Left lung (tissue), 10 donors: ENCODE results near the gene C19orf85. TPM values are rescaled to one million over a fixed set of nuclear protein-coding genes. Genes with fewer than 3 reads are reported as not detected.

Source experiments
- ATAC-seq: fragments of 200-7000 bp; cut with Tn5 transposase; one replicate; pipeline ENCODE4 v1.9.1; 2020; ENCODE audit warnings: moderate library complexity
- DNase-seq, 4 donors: peaks; one replicate each; pipeline ENCODE4 v3.0.0-alpha.2; 2013 to 2020
- H3K27ac ChIP-seq, 2 donors: fragments of 200-600 bp; sonication (generic) in 1 of 2; one replicate each; pipeline versions ENCODE4 v1.5.0 to v1.8.0; 2020 to 2021
- H3K27me3 ChIP-seq, 2 donors: fragments of 200-600 bp; sonication (generic) in 1 of 2; one replicate each; pipeline versions ENCODE4 v1.5.0 to v1.8.0; 2020 to 2021
- H3K36me3 ChIP-seq, 2 donors: fragments of 200-600 bp; sonication (generic) in 1 of 2; one replicate each; pipeline versions ENCODE4 v1.5.0 to v1.8.0; 2020 to 2021
- H3K4me1 ChIP-seq, 2 donors: fragments of 200-600 bp; one replicate each; pipeline ENCODE4 v1.8.0; 2021
- H3K4me3 ChIP-seq, 2 donors: fragments of 200-600 bp; sonication (generic) in 1 of 2; one replicate each; pipeline versions ENCODE4 v1.5.0 to v1.8.0; 2020 to 2021; ENCODE audit warnings: mild to moderate bottlenecking in 1 of 2
- H3K9me3 ChIP-seq, 2 donors: fragments of 200-600 bp; sonication (generic) in 1 of 2; one replicate each; pipeline versions ENCODE4 v1.5.0 to v1.8.0; 2020 to 2021
- intact Hi-C, 2 donors: fragments of 100-400 bp; cut with DNase I; formaldehyde crosslinking; loops; one replicate each; pipeline versions ENCODE4 v1.11.2 to v1.14.2; 2022
- polyA plus RNA-seq, 6 donors: library from polyadenylated mRNA; unstranded; fragments of 120-200 nt; gene quantifications; one replicate each; pipeline ENCODE4 v1.2.1, GENCODE V29; 2013; ENCODE audit not compliant: insufficient read length in 6 of 6
- total RNA-seq, 2 donors: library from RNA; stranded (reverse); fragmentation: NEBNext Ultra II Directional; extraction: Animal tissue kit (Norgen Biotek cat#: 25700); gene quantifications; one replicate each; pipeline ENCODE4 v1.2.1, GENCODE V29; 2021
- TF ChIP-seq, protein P1 (sequence below), 2 donors: fragments of 200-600 bp; sonication (generic) in 1 of 2; IDR thresholded peaks; one replicate each; pipeline versions ENCODE4 v1.5.0 to v1.8.0; 2021; ENCODE audit warnings: antibody characterized with exemption in 2 of 2
- donor health status: DM: no; HTN: yes; CAD: no.
- donor health status: DM: no; HTN: no; CAD: no.

C19orf85 gene
- total and polyA plus RNA-seq, 8 donors, result not detected

DNA sequence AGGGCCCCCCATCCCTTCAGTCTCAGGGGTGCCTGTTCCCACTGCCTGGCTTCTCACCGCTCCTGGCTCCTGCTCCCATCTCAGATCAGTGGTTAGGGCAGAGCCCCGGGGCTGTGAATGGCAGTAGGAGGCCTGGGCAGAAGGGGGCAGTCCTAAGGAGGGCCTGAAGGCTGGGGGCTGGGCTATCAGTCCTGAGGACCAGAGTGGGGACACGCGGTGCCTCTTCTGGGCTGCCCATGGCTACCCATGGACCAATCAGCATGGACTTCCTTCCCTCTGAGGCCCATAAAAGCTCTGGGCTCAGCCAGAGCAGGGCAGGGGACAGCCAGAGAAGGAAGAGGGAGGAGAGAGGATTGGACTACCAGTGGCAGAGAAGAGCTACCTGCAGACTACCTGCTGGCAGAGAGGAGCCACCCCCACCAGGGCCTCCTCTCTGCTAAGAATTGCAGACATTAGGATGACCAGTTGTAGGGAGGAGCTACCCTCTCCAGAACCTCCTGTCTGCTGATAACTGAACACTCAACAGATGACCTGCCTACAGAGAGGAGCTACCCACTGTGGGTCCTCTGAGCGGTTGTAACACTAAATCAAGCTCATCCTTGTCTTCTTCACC, 44.8 kb downstream of the C19orf85 start:
- H3K4me3 ChIP-seq, result no peak overlapping the region
- DNase-seq (no peak), ATAC-seq (no peak)
- TF ChIP-seq, protein P1, sequence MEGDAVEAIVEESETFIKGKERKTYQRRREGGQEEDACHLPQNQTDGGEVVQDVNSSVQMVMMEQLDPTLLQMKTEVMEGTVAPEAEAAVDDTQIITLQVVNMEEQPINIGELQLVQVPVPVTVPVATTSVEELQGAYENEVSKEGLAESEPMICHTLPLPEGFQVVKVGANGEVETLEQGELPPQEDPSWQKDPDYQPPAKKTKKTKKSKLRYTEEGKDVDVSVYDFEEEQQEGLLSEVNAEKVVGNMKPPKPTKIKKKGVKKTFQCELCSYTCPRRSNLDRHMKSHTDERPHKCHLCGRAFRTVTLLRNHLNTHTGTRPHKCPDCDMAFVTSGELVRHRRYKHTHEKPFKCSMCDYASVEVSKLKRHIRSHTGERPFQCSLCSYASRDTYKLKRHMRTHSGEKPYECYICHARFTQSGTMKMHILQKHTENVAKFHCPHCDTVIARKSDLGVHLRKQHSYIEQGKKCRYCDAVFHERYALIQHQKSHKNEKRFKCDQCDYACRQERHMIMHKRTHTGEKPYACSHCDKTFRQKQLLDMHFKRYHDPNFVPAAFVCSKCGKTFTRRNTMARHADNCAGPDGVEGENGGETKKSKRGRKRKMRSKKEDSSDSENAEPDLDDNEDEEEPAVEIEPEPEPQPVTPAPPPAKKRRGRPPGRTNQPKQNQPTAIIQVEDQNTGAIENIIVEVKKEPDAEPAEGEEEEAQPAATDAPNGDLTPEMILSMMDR (IDR thresholded peaks at IDR 0.05), result no peak
- H3K27me3 ChIP-seq, result peaks cover 0 to 36% of the 10 kb centered on the region in 2 donors
- intact Hi-C loops, result loop anchor here in 1 of 2 donors (10.0 kb wide), 1 partner anchor 125 kb away; no protein-coding TSS in a partner anchor
- no peaks in the 10 kb centered on the region for H3K4me1 ChIP-seq
- H3K36me3 ChIP-seq, result no peaks in the 10 kb centered on the region
- H3K27ac ChIP-seq, result no peak overlapping the region
- H3K9me3 ChIP-seq, result no peaks in the 10 kb centered on the region

DNA sequence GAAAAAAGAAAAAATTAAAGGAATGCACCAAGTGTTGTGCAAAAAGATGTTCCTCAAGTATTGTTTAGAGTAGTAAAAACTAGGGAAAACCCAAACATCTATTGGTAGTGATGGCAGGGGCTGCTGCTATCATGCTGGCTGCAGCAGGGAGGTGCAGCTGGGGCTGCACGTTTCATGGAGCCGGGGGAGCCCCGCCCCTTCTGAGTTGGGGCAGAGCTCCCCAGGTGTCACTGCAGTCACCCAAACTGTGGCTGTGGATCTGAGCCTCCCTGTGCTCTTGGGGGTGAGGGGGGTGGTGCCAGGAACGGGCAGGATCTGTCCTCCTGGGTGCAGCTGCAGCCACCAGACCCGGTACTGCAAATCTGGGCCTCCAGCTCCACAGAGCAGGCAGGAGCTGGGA, 45.4 kb downstream of the C19orf85 start:
- no peak for ATAC-seq
- H3K9me3 ChIP-seq, result no peaks in the 10 kb centered on the region
- TF ChIP-seq, protein P1 (IDR thresholded peaks at IDR 0.05), result no peak
- no peak overlapping the region for H3K4me3 ChIP-seq
- peaks cover 0 to 30% of the 10 kb centered on the region in 2 donors for H3K27me3 ChIP-seq
- no peak for DNase-seq
- no peak overlapping the region for H3K27ac ChIP-seq
- H3K36me3 ChIP-seq, result no peaks in the 10 kb centered on the region
- intact Hi-C loops, result loop anchor here in 1 of 2 donors (10.0 kb wide), 1 partner anchor 124 kb away; no protein-coding TSS in a partner anchor
- no peaks in the 10 kb centered on the region for H3K4me1 ChIP-seq

DNA sequence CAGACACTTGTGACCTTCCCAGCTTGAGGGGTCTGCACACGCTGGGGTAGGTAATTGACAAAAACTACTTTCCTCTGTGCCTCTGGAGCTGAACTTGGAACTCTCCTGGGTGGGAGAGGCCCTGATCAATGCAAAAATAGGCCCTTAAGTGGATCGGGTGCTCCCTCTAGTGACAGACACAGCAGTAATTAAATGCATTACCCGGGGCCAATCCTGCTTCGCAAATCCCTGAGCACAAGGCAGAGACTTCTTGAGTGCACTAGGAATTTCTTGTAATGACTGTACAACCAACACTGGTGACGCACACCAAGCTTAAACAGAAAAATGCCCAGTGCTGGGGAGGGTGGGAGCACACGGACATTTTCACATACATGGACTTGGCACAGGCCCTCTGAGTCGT, 46.4 kb downstream of the C19orf85 start:
- peaks cover 0 to 23% of the 10 kb centered on the region in 2 donors for H3K27me3 ChIP-seq
- H3K36me3 ChIP-seq, result no peaks in the 10 kb centered on the region
- no peaks in the 10 kb centered on the region for H3K4me1 ChIP-seq
- intact Hi-C loops, result loop anchor here in 1 of 2 donors (10.0 kb wide), 1 partner anchor 123 kb away; no protein-coding TSS in a partner anchor
- ATAC-seq, result peak; percentile 95
- TF ChIP-seq, protein P1 (IDR thresholded peaks at IDR 0.05), result peak; percentile 44 to 63
- H3K9me3 ChIP-seq, result no peaks in the 10 kb centered on the region
- peak in 3 of 4 donors; percentile 52 to 81 (median 53) for DNase-seq
- no peak overlapping the region for H3K4me3 ChIP-seq
- no peak overlapping the region for H3K27ac ChIP-seq

Other genes with a start within 250 kb of the C19orf85 start
- 1 to 10 TPM; 1.9 to 2.7 TPM for gene TMEM86B, start 236.0 kb downstream of the C19orf85 start, total RNA-seq
- gene TMEM86B, start 236.0 kb downstream of the C19orf85 start, polyA plus RNA-seq, result 1 to 10 TPM; 2.3 to 4.4 (median 2.7) TPM
- 10 to 100 TPM; 56.0 to 81.8 TPM for gene PPP6R1, start 205.7 kb downstream of the C19orf85 start, total RNA-seq
- 10 to 100 TPM; 33.4 to 43.8 (median 39.8) TPM for gene PPP6R1, start 205.7 kb downstream of the C19orf85 start, polyA plus RNA-seq
- 10 to 100 TPM; 23.8 to 31.0 TPM for gene HSPBP1, start 184.6 kb downstream of the C19orf85 start, total RNA-seq
- gene HSPBP1, start 184.6 kb downstream of the C19orf85 start, polyA plus RNA-seq, result 10 to 100 TPM; 23.7 to 38.4 (median 30.5) TPM
- 1 to 10 TPM; 2.2 to 3.3 TPM for gene BRSK1, start 180.8 kb downstream of the C19orf85 start, total RNA-seq
- 10 to 100 TPM; 11.7 to 18.1 (median 14.9) TPM for gene BRSK1, start 180.8 kb downstream of the C19orf85 start, polyA plus RNA-seq
- 10 to 100 TPM; 13.3 to 29.5 TPM for gene TMEM150B, start 139.4 kb downstream of the C19orf85 start, total RNA-seq
- gene TMEM150B, start 139.4 kb downstream of the C19orf85 start, polyA plus RNA-seq, result 1 to 10 TPM in 1 of 6 donors, under 1 TPM in 5; 0.49 to 1.2 (median 0.82) TPM
- gene KMT5C, start 124.9 kb downstream of the C19orf85 start, total RNA-seq, result 10 to 100 TPM; 12.9 to 15.5 TPM
- 10 to 100 TPM; 20.8 to 27.6 (median 22.4) TPM for gene KMT5C, start 124.9 kb downstream of the C19orf85 start, polyA plus RNA-seq
- under 1 TPM in 1 of 2 donors, not detected in 1; 0.24 TPM for gene COX6B2, start 110.0 kb downstream of the C19orf85 start, total RNA-seq
- gene COX6B2, start 110.0 kb downstream of the C19orf85 start, polyA plus RNA-seq, result under 1 TPM; 0.20 to 0.75 (median 0.59) TPM
- gene GARIN5B, start 101.5 kb downstream of the C19orf85 start, total RNA-seq, result not detected
- gene GARIN5B, start 101.5 kb downstream of the C19orf85 start, polyA plus RNA-seq, result under 1 TPM in 2 of 6 donors, not detected in 4; 0.04 to 0.06 TPM
- gene IL11, start 94.3 kb downstream of the C19orf85 start, total RNA-seq, result under 1 TPM; 0.10 to 0.44 TPM
- under 1 TPM; 0.16 to 0.90 (median 0.43) TPM for gene IL11, start 94.3 kb downstream of the C19orf85 start, polyA plus RNA-seq
- gene TMEM190, start 87.9 kb downstream of the C19orf85 start, total RNA-seq, result 1 to 10 TPM in 1 of 2 donors, not detected in 1; 9.3 TPM
- gene TMEM190, start 87.9 kb downstream of the C19orf85 start, polyA plus RNA-seq, result 10 to 100 TPM in 1 of 6 donors, 1 to 10 TPM in 5; 1.2 to 15.6 (median 4.5) TPM
- gene TMEM238, start 80.5 kb downstream of the C19orf85 start, total RNA-seq, result 10 to 100 TPM; 25.3 to 33.9 TPM
- gene TMEM238, start 80.5 kb downstream of the C19orf85 start, polyA plus RNA-seq, result 1 to 10 TPM in 2 of 6 donors, under 1 TPM in 4; 0.48 to 1.9 (median 0.67) TPM
- gene RPL28, start 78.8 kb downstream of the C19orf85 start, total RNA-seq, result 1,000 to 10,000 TPM; 1,601 to 1,774 TPM
- gene RPL28, start 78.8 kb downstream of the C19orf85 start, polyA plus RNA-seq, result 1,000 to 10,000 TPM; 1,216 to 1,673 (median 1,335) TPM
- 10 to 100 TPM; 26.5 to 39.1 TPM for gene UBE2S, start 57.0 kb downstream of the C19orf85 start, total RNA-seq
- gene UBE2S, start 57.0 kb downstream of the C19orf85 start, polyA plus RNA-seq, result 10 to 100 TPM; 27.4 to 71.2 (median 35.7) TPM
- not detected for gene SHISA7, start 21.5 kb downstream of the C19orf85 start, total RNA-seq
- gene SHISA7, start 21.5 kb downstream of the C19orf85 start, polyA plus RNA-seq, result under 1 TPM; 0.11 to 0.23 (median 0.20) TPM
- gene ISOC2, start 3.1 kb downstream of the C19orf85 start, total RNA-seq, result 10 to 100 TPM; 36.2 to 49.4 TPM
- 10 to 100 TPM; 23.8 to 38.3 (median 29.6) TPM for gene ISOC2, start 3.1 kb downstream of the C19orf85 start, polyA plus RNA-seq
- 1 to 10 TPM; 8.7 to 9.5 TPM for gene ZNF628, start 11.9 kb upstream of the C19orf85 start, total RNA-seq
- gene ZNF628, start 11.9 kb upstream of the C19orf85 start, polyA plus RNA-seq, result 1 to 10 TPM; 1.6 to 5.4 (median 2.8) TPM
- gene NAT14, start 20.4 kb upstream of the C19orf85 start, total RNA-seq, result 10 to 100 TPM; 22.9 to 37.2 TPM
- 10 to 100 TPM; 34.7 to 46.6 (median 41.3) TPM for gene NAT14, start 20.4 kb upstream of the C19orf85 start, polyA plus RNA-seq
- 10 to 100 TPM in 1 of 2 donors, 1 to 10 TPM in 1; 5.3 to 45.9 TPM for gene SSC5D, start 23.7 kb upstream of the C19orf85 start, total RNA-seq
- 10 to 100 TPM in 1 of 6 donors, 1 to 10 TPM in 5; 4.1 to 12.7 (median 8.0) TPM for gene SSC5D, start 23.7 kb upstream of the C19orf85 start, polyA plus RNA-seq
- not detected for gene SBK2, start 72.4 kb upstream of the C19orf85 start, total RNA-seq
- under 1 TPM in 1 of 6 donors, not detected in 5; 0.20 TPM for gene SBK2, start 72.4 kb upstream of the C19orf85 start, polyA plus RNA-seq
- gene SBK3, start 80.8 kb upstream of the C19orf85 start, total RNA-seq, result under 1 TPM; 0.26 to 0.50 TPM
- gene SBK3, start 80.8 kb upstream of the C19orf85 start, polyA plus RNA-seq, result 1 to 10 TPM in 2 of 6 donors, under 1 TPM in 4; 0.46 to 1.7 (median 0.69) TPM
- gene ZNF579, start 116.1 kb upstream of the C19orf85 start, total RNA-seq, result 10 to 100 TPM; 12.8 to 14.7 TPM
- gene ZNF579, start 116.1 kb upstream of the C19orf85 start, polyA plus RNA-seq, result 10 to 100 TPM; 10.7 to 13.9 (median 12.5) TPM
- gene FIZ1, start 134.8 kb upstream of the C19orf85 start, total RNA-seq, result 10 to 100 TPM; 11.0 to 14.4 TPM
- 10 to 100 TPM; 16.7 to 22.6 (median 19.6) TPM for gene FIZ1, start 134.8 kb upstream of the C19orf85 start, polyA plus RNA-seq
- gene ZNF524, start 135.5 kb upstream of the C19orf85 start, total RNA-seq, result 10 to 100 TPM; 22.3 to 22.4 TPM
- gene ZNF524, start 135.5 kb upstream of the C19orf85 start, polyA plus RNA-seq, result 1 to 10 TPM; 4.9 to 9.0 (median 6.9) TPM
- 10 to 100 TPM; 13.7 to 16.1 TPM for gene ZNF865, start 140.9 kb upstream of the C19orf85 start, total RNA-seq
- gene ZNF865, start 140.9 kb upstream of the C19orf85 start, polyA plus RNA-seq, result 10 to 100 TPM in 2 of 6 donors, 1 to 10 TPM in 4; 5.9 to 12.2 (median 8.4) TPM
- gene ZNF784, start 159.8 kb upstream of the C19orf85 start, total RNA-seq, result 1 to 10 TPM; 6.0 to 8.0 TPM
- gene ZNF784, start 159.8 kb upstream of the C19orf85 start, polyA plus RNA-seq, result 10 to 100 TPM in 1 of 6 donors, 1 to 10 TPM in 5; 8.3 to 11.6 (median 8.9) TPM
- 10 to 100 TPM; 33.8 to 34.7 TPM for gene ZNF580, start 176.3 kb upstream of the C19orf85 start, total RNA-seq
- 10 to 100 TPM; 35.8 to 49.5 (median 44.2) TPM for gene ZNF580, start 176.3 kb upstream of the C19orf85 start, polyA plus RNA-seq
- gene ZNF581, start 178.9 kb upstream of the C19orf85 start, total RNA-seq, result 10 to 100 TPM; 14.5 to 19.5 TPM
- gene ZNF581, start 178.9 kb upstream of the C19orf85 start, polyA plus RNA-seq, result 10 to 100 TPM; 24.2 to 32.3 (median 28.8) TPM
- gene CCDC106, start 183.5 kb upstream of the C19orf85 start, total RNA-seq, result 10 to 100 TPM in 1 of 2 donors, 1 to 10 TPM in 1; 9.7 to 15.1 TPM
- 10 to 100 TPM; 11.0 to 16.8 (median 14.7) TPM for gene CCDC106, start 183.5 kb upstream of the C19orf85 start, polyA plus RNA-seq
- gene U2AF2, start 190.3 kb upstream of the C19orf85 start, total RNA-seq, result 100 to 1,000 TPM; 123 to 145 TPM
- 100 to 1,000 TPM; 160 to 213 (median 176) TPM for gene U2AF2, start 190.3 kb upstream of the C19orf85 start, polyA plus RNA-seq
- gene EPN1, start 210.5 kb upstream of the C19orf85 start, total RNA-seq, result 100 to 1,000 TPM; 114 to 120 TPM
- gene EPN1, start 210.5 kb upstream of the C19orf85 start, polyA plus RNA-seq, result 100 to 1,000 TPM in 1 of 6 donors, 10 to 100 TPM in 5; 67.7 to 104 (median 88.6) TPM